HEK293 (cell line): Measurements from ENCODE around the gene ZNF804A.

Experiments used
- GLI2 ChIP-seq: fragments of 450-650 bp; formaldehyde crosslinking; IDR thresholded peaks from 2 replicates; pipeline ENCODE4; 2017; ENCODE audit warnings: missing biosample characterization, missing genetic modification characterization, low read depth, borderline replicate concordance
- GLIS1 ChIP-seq: fragments of 450-650 bp; formaldehyde crosslinking; IDR thresholded peaks from 2 replicates; pipeline ENCODE4 v1.5.1; 2016; ENCODE audit warnings: missing biosample characterization, missing genetic modification characterization
- YY1 ChIP-seq: fragments of 450-650 bp; formaldehyde crosslinking; IDR thresholded peaks from 2 replicates; pipeline ENCODE4 v1.5.1; 2018; ENCODE audit warnings: missing biosample characterization, missing genetic modification characterization
- ZNF221 ChIP-seq: fragments of 450-650 bp; formaldehyde crosslinking; IDR thresholded peaks from 2 replicates; pipeline ENCODE4 v1.5.1; 2017; ENCODE audit warnings: missing biosample characterization, missing genetic modification characterization, borderline replicate concordance
- ZNF362 ChIP-seq: fragments of 450-650 bp; formaldehyde crosslinking; IDR thresholded peaks from 2 replicates; pipeline ENCODE4 v1.5.1; 2016; ENCODE audit warnings: missing biosample characterization, missing genetic modification characterization
- TF ChIP-seq, protein P1 (sequence below): fragments of 450-650 bp; formaldehyde crosslinking; IDR thresholded peaks from 2 replicates; pipeline ENCODE4 v1.5.1; 2016; ENCODE audit warnings: missing biosample characterization, missing genetic modification characterization

DNA sequence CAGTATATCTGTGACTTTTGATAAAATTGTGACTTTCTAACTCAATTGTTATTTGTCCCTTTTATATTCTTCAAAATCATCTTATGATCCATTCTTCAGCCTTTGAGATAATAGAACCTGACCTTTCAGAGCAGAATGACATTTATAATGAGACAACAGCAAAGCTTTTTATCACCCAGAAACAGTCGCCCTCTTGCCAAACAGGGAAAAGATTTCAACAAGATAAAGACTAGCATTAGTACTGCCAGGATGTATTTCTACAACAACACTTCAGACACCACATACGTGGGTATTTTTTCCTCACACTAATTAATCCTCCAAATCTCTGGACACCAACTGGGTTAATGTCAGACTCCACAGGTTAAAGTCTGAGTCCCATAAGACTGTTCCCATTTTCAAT lies 249.0 kb downstream of the ZNF804A start:
- TF ChIP-seq ZNF221 (tag by site-specific recombination) = no peak
- no peak for TF ChIP-seq YY1 (tag by site-specific recombination)
- TF ChIP-seq, protein P1, sequence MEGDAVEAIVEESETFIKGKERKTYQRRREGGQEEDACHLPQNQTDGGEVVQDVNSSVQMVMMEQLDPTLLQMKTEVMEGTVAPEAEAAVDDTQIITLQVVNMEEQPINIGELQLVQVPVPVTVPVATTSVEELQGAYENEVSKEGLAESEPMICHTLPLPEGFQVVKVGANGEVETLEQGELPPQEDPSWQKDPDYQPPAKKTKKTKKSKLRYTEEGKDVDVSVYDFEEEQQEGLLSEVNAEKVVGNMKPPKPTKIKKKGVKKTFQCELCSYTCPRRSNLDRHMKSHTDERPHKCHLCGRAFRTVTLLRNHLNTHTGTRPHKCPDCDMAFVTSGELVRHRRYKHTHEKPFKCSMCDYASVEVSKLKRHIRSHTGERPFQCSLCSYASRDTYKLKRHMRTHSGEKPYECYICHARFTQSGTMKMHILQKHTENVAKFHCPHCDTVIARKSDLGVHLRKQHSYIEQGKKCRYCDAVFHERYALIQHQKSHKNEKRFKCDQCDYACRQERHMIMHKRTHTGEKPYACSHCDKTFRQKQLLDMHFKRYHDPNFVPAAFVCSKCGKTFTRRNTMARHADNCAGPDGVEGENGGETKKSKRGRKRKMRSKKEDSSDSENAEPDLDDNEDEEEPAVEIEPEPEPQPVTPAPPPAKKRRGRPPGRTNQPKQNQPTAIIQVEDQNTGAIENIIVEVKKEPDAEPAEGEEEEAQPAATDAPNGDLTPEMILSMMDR (tag by site-specific recombination) = no peak
- no peak for TF ChIP-seq GLIS1
- no peak for TF ChIP-seq GLI2
- no peak for TF ChIP-seq ZNF362 (tag by site-specific recombination)
